PC-9 (cell line): Measurements from ENCODE around the gene GABPB1. TPM values are rescaled to one million over a fixed set of nuclear protein-coding genes. Genes with fewer than 3 reads are reported as not detected.

ENCODE experiments used
- BruUV-seq: library from RNA; stranded (reverse); fragments of 400-500 nt; replicated peaks from 2 replicates; lab custom pipeline; 2021; lab: Mats Ljungman, UMichigan
- CTCF ChIA-PET: fragments of 300-600 bp; sonication (Branson Sonifier 250); formaldehyde crosslinking; loops from one replicate; lab custom pipeline; 2022; ENCODE audit warnings: antibody characterized with exemption; lab: Charles Lee
- POLR2A ChIA-PET: fragments of 300-600 bp; sonication (Branson Sonifier 250); formaldehyde crosslinking; loops from one replicate; lab custom pipeline; 2022; ENCODE audit warnings: antibody characterized with exemption; ENCODE audit not compliant: unreplicated experiment; lab: Charles Lee
- DNase-seq, 2 experiments: peaks; one replicate each; pipeline versions ENCODE4 v3.0.0 to v3.0.0-alpha.2; 2015 to 2022; ENCODE audit warnings: mixed read lengths in 1 of 2
- H2AFZ ChIP-seq: fragments of 200-600 bp; sonication (generic); 2 replicates; pipeline ENCODE4 v1.8.1; 2017; ENCODE audit warnings: antibody characterized with exemption
- H3F3A ChIP-seq: fragments of 200-600 bp; sonication (generic); 2 replicates; pipeline ENCODE4 v1.8.1; 2017; ENCODE audit warnings: antibody characterized with exemption, mild to moderate bottlenecking, low read depth; ENCODE audit not compliant: insufficient read depth
- H3K27ac ChIP-seq: fragments of 200-600 bp; sonication (generic); 2 replicates; pipeline ENCODE4 v1.6.1; 2016; ENCODE audit warnings: mixed run types
- H3K27me3 ChIP-seq: fragments of 200-600 bp; sonication (generic); 2 replicates; pipeline ENCODE4 v1.6.1; 2016; ENCODE audit warnings: low read depth, mixed run types; ENCODE audit not compliant: insufficient read depth
- H3K36me3 ChIP-seq: fragments of 200-600 bp; sonication (generic); 2 replicates; pipeline ENCODE4 v1.6.1; 2016; ENCODE audit warnings: low read depth, mixed run types
- H3K4me1 ChIP-seq: fragments of 200-600 bp; sonication (generic); replicated peaks from 2 replicates; pipeline ENCODE4 v1.6.1; 2016; ENCODE audit warnings: mixed run types; ENCODE audit not compliant: insufficient read depth
- H3K4me2 ChIP-seq: fragments of 200-600 bp; sonication (generic); 2 replicates; pipeline ENCODE4 v1.6.1; 2017; ENCODE audit warnings: mixed run types
- H3K4me3 ChIP-seq: fragments of 200-600 bp; sonication (generic); 2 replicates; pipeline ENCODE4 v1.6.1; 2016; ENCODE audit warnings: mixed run types
- H3K79me2 ChIP-seq: fragments of 200-600 bp; sonication (generic); 2 replicates; pipeline ENCODE4 v1.6.1; 2017; ENCODE audit warnings: low read depth, mixed run types
- H3K9me2 ChIP-seq: fragments of 200-600 bp; sonication (generic); 2 replicates; pipeline ENCODE4 v1.8.1; 2017; ENCODE audit warnings: mild to moderate bottlenecking; ENCODE audit not compliant: insufficient read depth
- H3K9me3 ChIP-seq: fragments of 200-600 bp; sonication (generic); 2 replicates; pipeline ENCODE4 v1.8.1; 2016; ENCODE audit warnings: low read depth; ENCODE audit not compliant: insufficient read depth
- H4K20me1 ChIP-seq: fragments of 200-600 bp; sonication (generic); 2 replicates; pipeline ENCODE4 v1.8.1; 2017; ENCODE audit not compliant: insufficient read depth
- EZH2 ChIP-seq: fragments of 200-600 bp; sonication (generic); IDR thresholded peaks from 2 replicates; pipeline ENCODE4 v1.8.0; 2017; ENCODE audit warnings: antibody characterized with exemption, low read depth
- intact Hi-C: fragments of 100-400 bp; cut with micrococcal nuclease; formaldehyde crosslinking; loops from one replicate; pipeline ENCODE4 v1.10.0; 2022; ENCODE audit not compliant: unreplicated experiment
- total RNA-seq: library from RNA; stranded (reverse); gene quantifications from 2 replicates; pipeline ENCODE4 v1.2.3, GENCODE V29; 2021
- TF ChIP-seq, protein P1 (sequence below): fragments of 200-600 bp; sonication (generic); conservative IDR thresholded peaks from 2 replicates; pipeline ENCODE4 v1.6.1; 2017; ENCODE audit warnings: mixed run types, antibody characterized with exemption, mild to moderate bottlenecking, moderate library complexity

Gene GABPB1
- total RNA-seq, 1 experiment from 2014 or later: 21.7 TPM

DNA sequence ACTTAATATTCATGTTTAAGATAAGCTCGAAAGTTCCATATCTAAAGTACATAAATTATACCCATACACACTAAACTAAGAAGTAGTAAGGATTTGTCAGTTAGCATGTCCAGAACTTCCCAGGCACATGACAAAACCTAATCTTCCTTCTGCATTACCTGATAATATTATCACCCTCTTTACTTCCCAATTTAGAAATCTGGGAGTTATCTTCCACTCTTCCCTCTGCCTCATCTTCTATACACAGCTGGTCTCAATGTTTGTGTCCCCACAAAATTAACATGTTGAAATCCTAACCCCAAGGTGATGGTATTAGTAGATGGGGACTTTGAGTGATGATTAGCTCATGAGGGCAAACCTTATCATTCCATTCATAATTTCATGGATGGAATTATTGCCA is 15.3 kb downstream of the GABPB1 start:
- intact Hi-C loops: no loop called here
- Histone ChIP-seq H3K27me3 (no peaks in the 10 kb centered on the region), H3K9me3 (no peaks in the 10 kb centered on the region), H3K9me2 (no peaks in the 10 kb centered on the region), H3K27ac (no peak overlapping the region), H3K4me2 (no peak overlapping the region), H3K4me1 (no peaks in the 10 kb centered on the region), H3K79me2 (peaks cover 11% of the 10 kb centered on the region), H3K4me3 (no peak overlapping the region), H2AFZ (no peak overlapping the region), H3K36me3 (no peaks in the 10 kb centered on the region), H3F3A (no peaks in the 10 kb centered on the region), H4K20me1 (no peaks in the 10 kb centered on the region)
- BruUV-seq: no TSS peak
- no peak for TF ChIP-seq EZH2
- TF ChIP-seq, protein P1, sequence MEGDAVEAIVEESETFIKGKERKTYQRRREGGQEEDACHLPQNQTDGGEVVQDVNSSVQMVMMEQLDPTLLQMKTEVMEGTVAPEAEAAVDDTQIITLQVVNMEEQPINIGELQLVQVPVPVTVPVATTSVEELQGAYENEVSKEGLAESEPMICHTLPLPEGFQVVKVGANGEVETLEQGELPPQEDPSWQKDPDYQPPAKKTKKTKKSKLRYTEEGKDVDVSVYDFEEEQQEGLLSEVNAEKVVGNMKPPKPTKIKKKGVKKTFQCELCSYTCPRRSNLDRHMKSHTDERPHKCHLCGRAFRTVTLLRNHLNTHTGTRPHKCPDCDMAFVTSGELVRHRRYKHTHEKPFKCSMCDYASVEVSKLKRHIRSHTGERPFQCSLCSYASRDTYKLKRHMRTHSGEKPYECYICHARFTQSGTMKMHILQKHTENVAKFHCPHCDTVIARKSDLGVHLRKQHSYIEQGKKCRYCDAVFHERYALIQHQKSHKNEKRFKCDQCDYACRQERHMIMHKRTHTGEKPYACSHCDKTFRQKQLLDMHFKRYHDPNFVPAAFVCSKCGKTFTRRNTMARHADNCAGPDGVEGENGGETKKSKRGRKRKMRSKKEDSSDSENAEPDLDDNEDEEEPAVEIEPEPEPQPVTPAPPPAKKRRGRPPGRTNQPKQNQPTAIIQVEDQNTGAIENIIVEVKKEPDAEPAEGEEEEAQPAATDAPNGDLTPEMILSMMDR: no peak
- CTCF ChIA-PET: interaction anchor here (0.6 to 0.7 kb wide), 2 partner anchors 25 to 26 kb away, joined by 4 to 5 read pairs; no protein-coding TSS in a partner anchor
- no peak for DNase-seq
- POLR2A ChIA-PET: interaction anchor here (0.6 to 1.0 kb wide), 3 partner anchors 16 to 1071 kb away, joined by 4 to 5 read pairs (median 4); partner anchors contain the start of genes GABPB1 and USP8

DNA sequence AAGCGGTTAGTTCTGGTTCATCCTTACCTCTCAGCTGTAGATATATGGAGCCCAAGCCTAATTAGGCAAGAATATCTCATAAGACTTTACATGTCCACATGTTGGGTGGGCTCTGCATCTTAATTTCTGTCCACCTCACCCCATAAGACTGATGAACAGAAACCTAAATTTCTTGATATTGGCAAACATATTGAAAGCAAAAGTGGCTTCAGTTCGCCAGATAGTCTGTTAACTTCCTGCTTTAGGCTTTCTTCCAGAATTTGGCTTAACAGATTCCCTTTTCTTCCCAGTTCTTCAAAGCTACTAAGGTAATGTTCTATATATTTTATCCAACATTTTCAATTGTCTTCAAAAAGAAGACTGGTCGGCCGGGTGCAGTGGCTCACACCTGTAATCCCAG is 19.7 kb downstream of the GABPB1 start:
- no peaks in the 10 kb centered on the region for H3K27me3 ChIP-seq
- H2AFZ ChIP-seq: no peak overlapping the region
- H3F3A ChIP-seq: no peaks in the 10 kb centered on the region
- H3K4me1 ChIP-seq: no peaks in the 10 kb centered on the region
- H3K79me2 ChIP-seq: no peaks in the 10 kb centered on the region
- CTCF ChIA-PET: no interaction called here
- no peaks in the 10 kb centered on the region for H3K36me3 ChIP-seq
- TF ChIP-seq EZH2: no peak
- TF ChIP-seq, protein P1: no peak
- POLR2A ChIA-PET: no interaction called here
- no TSS peak for BruUV-seq
- intact Hi-C loops: no loop called here
- H3K9me2 ChIP-seq: no peaks in the 10 kb centered on the region
- H3K9me3 ChIP-seq: no peaks in the 10 kb centered on the region
- H3K27ac ChIP-seq: no peak overlapping the region
- H3K4me2 ChIP-seq: no peak overlapping the region
- no peak for DNase-seq
- no peak overlapping the region for H3K4me3 ChIP-seq
- no peaks in the 10 kb centered on the region for H4K20me1 ChIP-seq

DNA sequence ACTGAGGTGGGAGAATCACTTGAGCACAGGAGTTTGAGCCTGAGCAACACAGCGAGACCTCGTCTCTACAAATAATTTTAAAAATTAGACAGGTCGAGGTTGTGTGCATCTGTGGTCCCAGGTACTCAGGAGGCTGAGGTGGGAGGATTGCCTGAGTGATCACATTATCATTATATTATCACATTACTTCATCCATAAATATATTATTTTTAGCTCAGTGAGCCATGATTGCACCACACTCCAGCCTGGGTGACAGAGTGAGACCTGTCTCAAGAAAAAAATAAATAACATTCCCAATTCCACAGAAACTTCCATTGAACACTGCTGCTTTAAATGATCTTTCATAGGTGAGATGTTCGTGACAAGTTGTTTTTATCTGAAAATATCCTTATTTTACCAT is 21.8 kb downstream of the GABPB1 start:
- Histone ChIP-seq H3K4me1 (no peaks in the 10 kb centered on the region), H3K9me2 (no peaks in the 10 kb centered on the region), H3K27me3 (no peaks in the 10 kb centered on the region), H3K36me3 (no peaks in the 10 kb centered on the region), H4K20me1 (no peaks in the 10 kb centered on the region), H3K27ac (no peak overlapping the region), H3K4me2 (no peak overlapping the region), H3K9me3 (no peaks in the 10 kb centered on the region), H3F3A (no peaks in the 10 kb centered on the region), H2AFZ (no peak overlapping the region), H3K79me2 (no peaks in the 10 kb centered on the region), H3K4me3 (no peak overlapping the region)
- no TSS peak for BruUV-seq
- no peak for DNase-seq
- POLR2A ChIA-PET: no interaction called here
- TF ChIP-seq, protein P1: no peak
- TF ChIP-seq EZH2: no peak
- intact Hi-C loops: no loop called here
- CTCF ChIA-PET: no interaction called here
